Neural cell (in vitro differentiated cells): ENCODE data around the gene AGFG2.

Experiments
- CTCF ChIP-seq: fragments of 450-650 bp; IDR thresholded peaks from 2 replicates; pipeline ENCODE4 v1.5.1; 2014; ENCODE audit warnings: antibody characterized with exemption, mild to moderate bottlenecking, moderate library complexity; ENCODE audit not compliant: poor library complexity, severe bottlenecking
- EZH2 ChIP-seq: fragments of 200-600, 300-800 bp; shearing (Covaris generic), sonication (generic); IDR thresholded peaks from 2 replicates; pipeline ENCODE4 v1.6.1; 2014; ENCODE audit warnings: antibody characterized with exemption, low read length, borderline replicate concordance, mild to moderate bottlenecking; ENCODE audit not compliant: insufficient read depth, poor library complexity, severe bottlenecking
- POLR2AphosphoS5 ChIP-seq: IDR thresholded peaks from 2 replicates; pipeline ENCODE4 v1.6.1; 2012
- REST ChIP-seq: IDR thresholded peaks from 2 replicates; pipeline ENCODE4 v1.6.1; 2012; ENCODE audit warnings: borderline replicate concordance
- SMC3 ChIP-seq: fragments of 450-650 bp; conservative IDR thresholded peaks from 2 replicates; pipeline ENCODE4 v1.6.1; 2014; ENCODE audit warnings: antibody characterized with exemption, mild to moderate bottlenecking, moderate library complexity; ENCODE audit not compliant: poor library complexity
- TAF1 ChIP-seq: IDR thresholded peaks from 2 replicates; pipeline ENCODE4 v1.6.1; 2012; ENCODE audit warnings: low read depth

- TF ChIP-seq CTCF (no peak), REST (no peak), TAF1 (no peak), EZH2 (no peak), SMC3 (no peak), POLR2AphosphoS5 (no peak)
These were observed 28.4 kb upstream of the AGFG2 start for GRCh38 chr7:100510437-100511239.
